HCT116 (cell line): ENCODE data around the gene LTC4S. TPM values are rescaled to one million over a fixed set of nuclear protein-coding genes. Genes with fewer than 3 reads are reported as not detected.
A peak's percentile ranks its signal among the peaks of the same experiment; 100 is the strongest.

Experiments
- ATAC-seq: fragments of 200-7000 bp; cut with Tn5 transposase; 2 replicates; pipeline ENCODE4 v1.9.1; 2020; ENCODE audit warnings: mild to moderate bottlenecking, moderate library complexity
- BruUV-seq: library from RNA; stranded (reverse); fragments of 400-500 nt; replicated peaks from 2 replicates; lab custom pipeline; 2021; lab: Mats Ljungman, UMichigan
- CTCF ChIA-PET: fragments of 300-600 bp; sonication (Branson Sonifier 250); formaldehyde crosslinking; loops from one replicate; lab custom pipeline; 2021; ENCODE audit warnings: antibody characterized with exemption; lab: Charles Lee
- POLR2A ChIA-PET: fragments of 300-600, 350-600 bp; sonication (Branson Sonifier 250); formaldehyde crosslinking; loops from one replicate; lab custom pipeline; 2021; ENCODE audit warnings: antibody characterized with exemption; lab: Charles Lee
- RAD21 ChIA-PET, 2 experiments: fragments of 300-600 bp; sonication (Branson Sonifier 250); formaldehyde crosslinking; loops; one replicate each; lab custom pipeline; 2023; ENCODE audit warnings: low total read pairs in 2 of 2; ENCODE audit not compliant: uncharacterized antibody in 2 of 2, unreplicated experiment in 2 of 2, low non-redundant PET in 1 of 2; lab: Charles Lee
- DNase-seq: peaks from one replicate; pipeline ENCODE4 v3.0.0-alpha.2; 2010; ENCODE audit warnings: low read depth, low spot score
- H2AFZ ChIP-seq: fragments of 200-600 bp; shearing (Covaris generic), sonication (generic); 2 replicates; pipeline ENCODE4 v1.6.1; 2017; ENCODE audit warnings: low read depth, mixed run types, mixed read lengths, antibody characterized with exemption, low read length; ENCODE audit not compliant: poor library complexity, severe bottlenecking
- H3K27ac ChIP-seq: 2 replicates; pipeline ENCODE4 v1.5.1; 2012; ENCODE audit warnings: low read depth, low read length
- H3K27me3 ChIP-seq: fragments of 200-600 bp; sonication (generic); 2 replicates; pipeline ENCODE4 v1.6.1; 2016; ENCODE audit warnings: mixed run types, low read length, mixed read lengths; ENCODE audit not compliant: insufficient read depth
- H3K36me3 ChIP-seq, 2 experiments: fragments of 200-500 bp in 1 of 2; fragments of 200-600 bp in 1 of 2; sonication (Bioruptor generic) in 1 of 2; sonication (generic) in 1 of 2; 2 replicates each; pipeline versions ENCODE4 v1.5.1 to v1.6.1; 2014 to 2016; ENCODE audit warnings: low read length in 2 of 2, inconsistent platforms in 1 of 2, mixed read lengths in 1 of 2, mixed run types in 1 of 2; ENCODE audit not compliant: insufficient read depth in 2 of 2, control insufficient read depth in 1 of 2
- H3K4me1 ChIP-seq, 2 experiments: fragments of 200-600 bp in 1 of 2; sonication (generic) in 1 of 2; 2 replicates each; pipeline versions ENCODE4 v1.5.1 to v1.6.1; 2012 to 2017; ENCODE audit warnings: low read length in 2 of 2, inconsistent platforms in 1 of 2, mild to moderate bottlenecking in 1 of 2, mixed read lengths in 1 of 2, mixed run types in 1 of 2, moderate library complexity in 1 of 2; ENCODE audit not compliant: insufficient read depth in 2 of 2, control insufficient read depth in 1 of 2
- H3K4me2 ChIP-seq: fragments of 200-600 bp; sonication (generic); 2 replicates; pipeline ENCODE4 v1.6.1; 2017; ENCODE audit warnings: mixed run types, low read length, mixed read lengths
- H3K4me3 ChIP-seq, 2 experiments: fragments of 200-600 bp in 1 of 2; sonication (generic) in 1 of 2; replicated peaks in 1 of 2; 2 replicates each; pipeline ENCODE4 v1.5.1; 2011 to 2016; ENCODE audit warnings: low read length in 2 of 2, control low read depth in 1 of 2, low read depth in 1 of 2, mild to moderate bottlenecking in 1 of 2, mixed read lengths in 1 of 2, mixed run types in 1 of 2
- H3K79me2 ChIP-seq: fragments of 200-600 bp; sonication (generic); 2 replicates; pipeline ENCODE4 v1.6.1; 2017; ENCODE audit warnings: mild to moderate bottlenecking, mixed run types, low read length, moderate library complexity, mixed read lengths; ENCODE audit not compliant: insufficient read depth
- H3K9ac ChIP-seq: fragments of 200-600 bp; sonication (generic); 2 replicates; pipeline ENCODE4 v1.6.1; 2016; ENCODE audit warnings: low read length, mixed read lengths
- H3K9me2 ChIP-seq: fragments of 200-600 bp; sonication (generic), shearing (Covaris generic); 2 replicates; pipeline ENCODE4 v1.6.1; 2017; ENCODE audit warnings: mixed run types, mild to moderate bottlenecking, moderate library complexity; ENCODE audit not compliant: insufficient read depth
- H3K9me3 ChIP-seq, 2 experiments: fragments of 200-500 bp in 1 of 2; fragments of 200-600 bp in 1 of 2; sonication (Bioruptor generic) in 1 of 2; sonication (generic) in 1 of 2; 2 replicates each; pipeline ENCODE4 v1.6.1; 2014 to 2017; ENCODE audit warnings: low read length in 2 of 2, mixed read lengths in 2 of 2, inconsistent platforms in 1 of 2, low read depth in 1 of 2, mild to moderate bottlenecking in 1 of 2, mixed run types in 1 of 2, moderate library complexity in 1 of 2; ENCODE audit not compliant: control insufficient read depth in 1 of 2, insufficient read depth in 1 of 2
- H4K20me1 ChIP-seq: fragments of 200-600 bp; sonication (generic), shearing (Covaris generic); 2 replicates; pipeline ENCODE4 v1.6.1; 2017; ENCODE audit warnings: mixed run types, mild to moderate bottlenecking, moderate library complexity; ENCODE audit not compliant: insufficient read depth
- CBX3 ChIP-seq: IDR thresholded peaks from 2 replicates; pipeline ENCODE4 v1.6.1; 2012; ENCODE audit warnings: low read depth
- ELF1 ChIP-seq: IDR thresholded peaks from 2 replicates; pipeline ENCODE4 v1.6.1; 2012; ENCODE audit warnings: low read depth, borderline replicate concordance
- EZH2 ChIP-seq: fragments of 200-600 bp; sonication (generic); IDR thresholded peaks from 2 replicates; pipeline ENCODE4 v1.6.1; 2017; ENCODE audit warnings: antibody characterized with exemption, mixed run types
- MAX ChIP-seq: IDR thresholded peaks from 2 replicates; pipeline ENCODE4 v1.6.1; 2012
- SIN3A ChIP-seq: IDR thresholded peaks from 2 replicates; pipeline ENCODE4 v1.6.1; 2012; ENCODE audit warnings: low read depth
- SP1 ChIP-seq: IDR thresholded peaks from 2 replicates; pipeline ENCODE4 v1.6.1; 2012; ENCODE audit warnings: low read depth
- TCF7L2 ChIP-seq: IDR thresholded peaks from 2 replicates; pipeline ENCODE4 v1.7.0; 2011; ENCODE audit warnings: borderline replicate concordance, inconsistent platforms; ENCODE audit not compliant: insufficient read depth, insufficient read length; ENCODE audit errors: extremely low read depth
- intact Hi-C: fragments of 100-400 bp; cut with micrococcal nuclease; formaldehyde crosslinking; loops from 2 replicates; pipeline ENCODE4 v1.10.0; 2022
- total RNA-seq: library from RNA; stranded (reverse); gene quantifications from one replicate; pipeline ENCODE4 v1.2.1, GENCODE V29; 2021; ENCODE audit not compliant: unreplicated experiment
- TF ChIP-seq, protein P1 (sequence below): IDR thresholded peaks from 2 replicates; pipeline ENCODE4 v1.6.1; 2011; ENCODE audit warnings: mild to moderate bottlenecking, low read length, moderate library complexity; ENCODE audit not compliant: insufficient replicate concordance; ENCODE audit errors: extremely low read depth

The LTC4S gene
- total RNA-seq, 1 experiment from 2014 or later, result 5.0 TPM

GRCh38 chr5:179762781-179763176 lies 31.0 kb upstream of the LTC4S start:
- Histone ChIP-seq H3K27ac (peak overlapping the region; percentile 50; the same call in 1 of the 2 replicates), H3K4me2 (peak overlapping the region; percentile 48), H3K79me2 (peaks cover 81% of the 10 kb centered on the region), H3K9me3 (no peaks in the 10 kb centered on the region), H3K4me1 (peaks cover 11 to 47% of the 10 kb centered on the region in 2 experiments), H3K4me3 (no peak overlapping the region), H3K36me3 (peaks cover 11 to 17% of the 10 kb centered on the region in 2 experiments; a peak in 3 of 4 replicates), H3K9ac (no peak overlapping the region), H3K27me3 (no peaks in the 10 kb centered on the region), H4K20me1 (peaks cover 9% of the 10 kb centered on the region; the same call in 1 of the 2 replicates), H3K9me2 (no peaks in the 10 kb centered on the region), H2AFZ (no peak overlapping the region)
- POLR2A ChIA-PET, result interaction anchor here (1.2 kb wide), 1 partner anchor 139 kb away, joined by 4 read pairs; the partner anchor contains the start of gene HNRNPH1
- no peak for DNase-seq
- ATAC-seq, result peak; percentile 44
- TF ChIP-seq MAX, result no peak
- no peak for TF ChIP-seq CBX3
- TF ChIP-seq, protein P1, sequence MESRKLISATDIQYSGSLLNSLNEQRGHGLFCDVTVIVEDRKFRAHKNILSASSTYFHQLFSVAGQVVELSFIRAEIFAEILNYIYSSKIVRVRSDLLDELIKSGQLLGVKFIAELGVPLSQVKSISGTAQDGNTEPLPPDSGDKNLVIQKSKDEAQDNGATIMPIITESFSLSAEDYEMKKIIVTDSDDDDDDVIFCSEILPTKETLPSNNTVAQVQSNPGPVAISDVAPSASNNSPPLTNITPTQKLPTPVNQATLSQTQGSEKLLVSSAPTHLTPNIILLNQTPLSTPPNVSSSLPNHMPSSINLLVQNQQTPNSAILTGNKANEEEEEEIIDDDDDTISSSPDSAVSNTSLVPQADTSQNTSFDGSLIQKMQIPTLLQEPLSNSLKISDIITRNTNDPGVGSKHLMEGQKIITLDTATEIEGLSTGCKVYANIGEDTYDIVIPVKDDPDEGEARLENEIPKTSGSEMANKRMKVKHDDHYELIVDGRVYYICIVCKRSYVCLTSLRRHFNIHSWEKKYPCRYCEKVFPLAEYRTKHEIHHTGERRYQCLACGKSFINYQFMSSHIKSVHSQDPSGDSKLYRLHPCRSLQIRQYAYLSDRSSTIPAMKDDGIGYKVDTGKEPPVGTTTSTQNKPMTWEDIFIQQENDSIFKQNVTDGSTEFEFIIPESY, result no peak
- no peak for TF ChIP-seq TCF7L2
- TF ChIP-seq SP1, result no peak
- no peak for TF ChIP-seq ELF1
- no peak for TF ChIP-seq SIN3A
- TF ChIP-seq EZH2, result no peak
- intact Hi-C loops, result loop anchor here (2.0 to 10.0 kb wide), 3 partner anchors 32 to 222 kb away; no protein-coding TSS in a partner anchor
- no TSS peak for BruUV-seq
- RAD21 ChIA-PET, result no interaction called here
- CTCF ChIA-PET, result interaction anchor here (0.8 to 1.7 kb wide), 8 partner anchors 8 to 329 kb away, joined by 3 to 6 read pairs (median 4); partner anchors contain the start of gene MAML1
